Measurements from ENCODE around the gene EDN2. TPM values are rescaled to one million over a fixed set of nuclear protein-coding genes. Genes with fewer than 3 reads are reported as not detected.

The EDN2 gene
- total RNA-seq, 1 donor from 2014 or later = 0.47 TPM

DNA sequence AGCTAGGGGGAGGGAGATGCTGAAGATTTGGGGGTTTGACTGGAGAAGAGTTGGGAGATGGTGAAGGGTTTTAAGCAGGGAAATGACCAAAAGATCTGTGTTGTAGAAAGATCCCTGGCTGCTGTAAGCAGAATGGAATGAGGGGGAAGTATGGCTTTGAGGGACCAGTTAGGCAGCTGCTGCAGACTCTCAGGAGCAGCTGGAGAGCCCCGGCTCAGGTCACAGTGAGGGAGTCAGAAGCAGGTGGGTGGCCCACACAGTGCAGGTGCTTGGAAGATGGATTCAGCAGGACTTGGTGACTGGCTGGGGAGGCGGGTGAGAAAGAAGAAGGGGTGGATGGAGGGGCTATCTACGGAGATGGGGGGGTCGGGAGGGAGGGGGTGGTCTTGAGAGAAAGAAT lies 35.7 kb downstream of the EDN2 start:
- H3K4me1 ChIP-seq = peaks cover 24% of the 10 kb centered on the region
- intact Hi-C loops (cut with micrococcal nuclease) = no loop called here
- TF ChIP-seq, protein P1, sequence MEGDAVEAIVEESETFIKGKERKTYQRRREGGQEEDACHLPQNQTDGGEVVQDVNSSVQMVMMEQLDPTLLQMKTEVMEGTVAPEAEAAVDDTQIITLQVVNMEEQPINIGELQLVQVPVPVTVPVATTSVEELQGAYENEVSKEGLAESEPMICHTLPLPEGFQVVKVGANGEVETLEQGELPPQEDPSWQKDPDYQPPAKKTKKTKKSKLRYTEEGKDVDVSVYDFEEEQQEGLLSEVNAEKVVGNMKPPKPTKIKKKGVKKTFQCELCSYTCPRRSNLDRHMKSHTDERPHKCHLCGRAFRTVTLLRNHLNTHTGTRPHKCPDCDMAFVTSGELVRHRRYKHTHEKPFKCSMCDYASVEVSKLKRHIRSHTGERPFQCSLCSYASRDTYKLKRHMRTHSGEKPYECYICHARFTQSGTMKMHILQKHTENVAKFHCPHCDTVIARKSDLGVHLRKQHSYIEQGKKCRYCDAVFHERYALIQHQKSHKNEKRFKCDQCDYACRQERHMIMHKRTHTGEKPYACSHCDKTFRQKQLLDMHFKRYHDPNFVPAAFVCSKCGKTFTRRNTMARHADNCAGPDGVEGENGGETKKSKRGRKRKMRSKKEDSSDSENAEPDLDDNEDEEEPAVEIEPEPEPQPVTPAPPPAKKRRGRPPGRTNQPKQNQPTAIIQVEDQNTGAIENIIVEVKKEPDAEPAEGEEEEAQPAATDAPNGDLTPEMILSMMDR (IDR thresholded peaks at IDR 0.05; ENCODE audit: borderline replicate concordance) = no peak
- H3K36me3 ChIP-seq = no peaks in the 10 kb centered on the region
- no peak overlapping the region for H3K4me3 ChIP-seq
- H3K27ac ChIP-seq (replicated peaks) = no peak overlapping the region
- H3K9me3 ChIP-seq (replicated peaks) = peaks cover 13% of the 10 kb centered on the region
- no peak for DNase-seq
- H3K27me3 ChIP-seq (ENCODE audit: low read depth) = no peaks in the 10 kb centered on the region

DNA sequence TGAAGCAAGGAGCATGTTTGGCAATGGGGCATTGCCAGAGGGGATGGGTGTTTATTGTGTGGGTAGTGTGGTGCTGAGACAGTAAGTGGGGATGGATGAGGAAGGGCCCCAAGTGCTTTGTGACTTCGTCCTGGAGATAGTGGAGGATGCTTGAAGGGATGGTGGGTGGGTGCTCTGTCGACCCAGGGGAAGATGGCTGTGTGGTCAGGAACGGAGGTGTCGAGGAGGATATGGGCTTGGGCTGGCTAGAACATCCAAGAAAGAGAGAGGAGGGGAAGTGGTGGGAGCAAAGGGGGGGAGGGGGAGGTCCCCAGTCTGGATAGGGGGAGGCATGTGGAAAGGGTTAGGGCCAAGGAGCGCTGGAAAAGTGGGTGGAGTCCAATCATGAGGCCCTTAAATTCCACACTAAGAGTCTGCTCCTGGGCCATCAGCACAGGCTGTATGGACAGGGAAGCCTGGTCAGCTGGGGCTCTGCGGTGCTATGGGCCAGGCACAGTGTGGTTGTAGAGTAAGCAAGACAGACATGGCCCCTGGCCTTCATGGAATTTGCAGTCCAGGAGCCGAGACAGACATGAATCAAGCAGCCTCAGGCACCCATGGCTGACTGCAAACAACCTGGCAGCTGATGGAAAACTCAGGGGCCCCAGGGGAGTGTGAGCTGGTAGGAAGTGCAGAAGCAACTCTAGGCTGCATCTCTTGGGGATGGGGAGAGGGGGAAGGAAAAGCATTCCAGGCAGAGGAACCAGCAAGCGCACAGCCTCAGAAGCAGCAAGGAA lies 36.3 kb downstream of the EDN2 start:
- no peak overlapping the region for H3K4me3 ChIP-seq
- no peaks in the 10 kb centered on the region for H3K27me3 ChIP-seq (ENCODE audit: low read depth)
- H3K9me3 ChIP-seq (replicated peaks) = peaks cover 16% of the 10 kb centered on the region
- H3K36me3 ChIP-seq = no peaks in the 10 kb centered on the region
- TF ChIP-seq, protein P1 (IDR thresholded peaks at IDR 0.05; ENCODE audit: borderline replicate concordance) = no peak
- no peak for DNase-seq
- no peak overlapping the region for H3K27ac ChIP-seq (replicated peaks)
- intact Hi-C loops (cut with micrococcal nuclease) = no loop called here
- peaks cover 20% of the 10 kb centered on the region for H3K4me1 ChIP-seq

DNA sequence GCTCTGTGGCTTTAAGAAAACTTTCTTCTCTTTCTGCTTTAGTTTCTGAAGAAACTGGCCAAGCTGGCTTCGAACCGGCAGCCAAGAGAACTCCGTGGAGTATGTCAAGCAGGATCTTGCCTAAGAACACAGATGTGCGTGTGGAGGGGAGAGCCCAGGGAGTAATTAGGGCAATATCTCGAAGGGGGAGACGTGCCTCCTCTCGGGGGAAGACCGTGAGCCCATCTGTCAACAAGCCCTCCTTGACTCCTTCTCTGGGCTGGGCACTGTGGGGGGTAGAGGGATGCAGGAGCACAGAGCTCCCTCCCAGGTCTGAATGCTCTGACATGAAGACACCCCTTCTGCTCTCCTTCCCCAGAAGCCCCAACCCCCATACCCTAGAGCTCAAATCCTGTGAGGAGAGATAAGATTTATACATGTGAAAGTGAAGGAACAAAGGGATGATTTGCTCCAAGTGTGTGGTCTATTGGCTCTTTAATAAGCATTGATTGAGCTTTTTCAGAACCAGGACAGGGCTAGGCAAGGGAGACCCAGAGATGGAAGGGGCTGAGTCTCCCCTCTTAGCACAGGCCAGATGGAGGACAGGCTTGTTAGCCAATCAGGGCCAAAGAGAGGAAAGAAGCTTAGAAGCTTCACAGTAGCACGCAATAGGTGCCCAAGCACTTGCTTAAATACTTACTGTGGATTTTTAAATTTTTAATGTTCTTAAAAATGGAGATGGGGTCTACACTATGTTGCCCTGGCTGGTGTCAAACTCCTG lies 37.5 kb downstream of the EDN2 start:
- Histone ChIP-seq H3K9me3 (replicated peaks) (peaks cover 16% of the 10 kb centered on the region), H3K4me3 (no peak overlapping the region), H3K36me3 (no peaks in the 10 kb centered on the region), H3K27me3 (ENCODE audit: low read depth) (no peaks in the 10 kb centered on the region), H3K4me1 (peaks cover 20% of the 10 kb centered on the region), H3K27ac (replicated peaks) (no peak overlapping the region)
- no peak for DNase-seq
- TF ChIP-seq, protein P1 (IDR thresholded peaks at IDR 0.05; ENCODE audit: borderline replicate concordance) = no peak
- intact Hi-C loops (cut with micrococcal nuclease) = no loop called here

DNA sequence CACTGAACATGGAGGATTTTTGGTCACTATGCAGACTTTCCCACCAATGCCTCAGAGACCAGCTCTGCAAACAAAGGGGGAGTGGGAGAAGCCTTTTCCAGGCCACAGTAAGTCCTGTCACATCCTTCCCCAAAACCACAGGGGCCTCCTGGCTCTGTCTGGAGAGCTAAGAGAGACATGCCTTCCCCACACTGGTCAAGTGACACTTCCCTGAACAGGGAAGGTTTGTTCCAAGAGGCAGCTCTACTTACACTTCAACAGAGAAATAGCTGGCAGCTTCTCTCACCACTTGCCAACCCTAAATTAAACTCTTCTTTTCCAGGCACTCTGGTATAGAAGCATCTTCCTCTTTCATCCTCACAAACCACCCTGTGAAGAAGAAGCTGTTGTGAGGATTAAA lies 39.7 kb downstream of the EDN2 start:
- Histone ChIP-seq H3K9me3 (replicated peaks) (peaks cover 16% of the 10 kb centered on the region), H3K27me3 (ENCODE audit: low read depth) (no peaks in the 10 kb centered on the region), H3K4me1 (peaks cover 20% of the 10 kb centered on the region), H3K36me3 (no peaks in the 10 kb centered on the region), H3K4me3 (no peak overlapping the region), H3K27ac (replicated peaks) (peak overlapping the region; percentile 20)
- DNase-seq = no peak
- TF ChIP-seq, protein P1 (IDR thresholded peaks at IDR 0.05; ENCODE audit: borderline replicate concordance) = no peak
- intact Hi-C loops (cut with micrococcal nuclease) = no loop called here

DNA sequence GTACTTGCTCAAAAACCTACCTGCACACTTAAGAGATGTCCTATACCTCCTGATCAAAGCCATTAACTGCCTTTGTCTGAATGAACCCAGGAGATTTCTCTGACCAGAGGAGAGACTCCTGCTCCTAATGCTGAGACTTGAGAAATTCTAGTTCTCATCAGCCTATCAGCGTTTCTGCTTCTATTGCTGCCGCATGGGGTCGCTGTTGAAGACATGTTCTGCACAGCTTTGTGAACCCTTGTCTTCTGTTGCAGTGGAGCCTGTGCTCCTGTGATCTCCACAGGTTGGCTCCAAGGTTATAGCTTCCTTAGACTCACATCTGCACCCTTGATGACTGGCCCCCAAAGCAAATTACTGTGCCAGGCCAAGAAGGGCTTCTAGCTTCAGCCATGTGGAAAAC lies 40.2 kb downstream of the EDN2 start:
- TF ChIP-seq, protein P1 (IDR thresholded peaks at IDR 0.05; ENCODE audit: borderline replicate concordance) = peak; percentile 12
- peaks cover 20% of the 10 kb centered on the region for H3K4me1 ChIP-seq
- no peak overlapping the region for H3K4me3 ChIP-seq
- H3K9me3 ChIP-seq (replicated peaks) = peaks cover 16% of the 10 kb centered on the region
- H3K27me3 ChIP-seq (ENCODE audit: low read depth) = no peaks in the 10 kb centered on the region
- H3K27ac ChIP-seq (replicated peaks) = peak overlapping the region; percentile 20
- no peak for DNase-seq
- no peaks in the 10 kb centered on the region for H3K36me3 ChIP-seq
- intact Hi-C loops (cut with micrococcal nuclease) = no loop called here
